Measurements from ENCODE around the gene LYRM7. TPM values are rescaled to one million over a fixed set of nuclear protein-coding genes. Genes with fewer than 3 reads are reported as not detected.

Gene LYRM7
- total and polyA plus RNA-seq, 7 donors: 5.7 to 11.8 (median 8.4) TPM

- H3K9me3 ChIP-seq: no peaks in the 10 kb centered on the region
- H3K27ac ChIP-seq: peak overlapping the region; percentile 93 to 94 (median 94)
- no peaks in the 10 kb centered on the region for H3K27me3 ChIP-seq
- H3K4me3 ChIP-seq: peak overlapping the region; percentile 64 to 82 (median 71)
- WGBS, 2 donors: 0% methylated on average over 73 of the region's 73 CpGs
- intact Hi-C loops (cut with DNase I): loop anchor here (2.0 to 10.0 kb wide), 2 partner anchors 252 to 630 kb away; partner anchors contain the start of gene FNIP1
- H3K4me1 ChIP-seq: peaks cover 0 to 24% (median 17%) of the 10 kb centered on the region in 4 donors
- TF ChIP-seq POLR2A (IDR thresholded peaks at IDR 0.05): no peak
- TF ChIP-seq POLR2AphosphoS5 (IDR thresholded peaks at IDR 0.05): peak in 1 of 4 donors; percentile 5
- TF ChIP-seq EP300 (IDR thresholded peaks at IDR 0.05): no peak
- DNase-seq: peak; percentile 86
- peaks cover 4 to 36% (median 21%) of the 10 kb centered on the region in 4 donors for H3K36me3 ChIP-seq
Observed at GRCh38 chr5:131164191-131165118, 6.3 kb upstream of the LYRM7 start.

- TF ChIP-seq POLR2AphosphoS5 (IDR thresholded peaks at IDR 0.05) (peak; percentile 92 to 96 (median 92)), CTCF (IDR thresholded peaks at IDR 0.05) (no peak), POLR2A (IDR thresholded peaks at IDR 0.05) (peak; percentile 81 to 82)
- H3K27ac ChIP-seq: peak within 1 kb of the TSS; percentile 93 to 94 (median 94)
- H3K4me3 ChIP-seq: peak within 1 kb of the TSS; percentile 64 to 82 (median 71)
- intact Hi-C loops (cut with DNase I): loop anchor here (2.0 to 10.0 kb wide), 2 partner anchors 252 to 630 kb away; partner anchors contain the start of gene FNIP1
- H3K36me3 ChIP-seq: peaks cover 4 to 28% (median 20%) of the 10 kb centered on the region in 4 donors
- peaks cover 0 to 30% (median 20%) of the 10 kb centered on the region in 4 donors for H3K4me1 ChIP-seq
- no peaks in the 10 kb centered on the region for H3K27me3 ChIP-seq
- no peaks in the 10 kb centered on the region for H3K9me3 ChIP-seq
- DNase-seq: peak; percentile 94
- 0 to 2% methylated on average over 33 of the region's 33 CpGs for WGBS, 2 donors
Observed at GRCh38 chr5:131165119-131165727, 5.5 kb upstream of the LYRM7 start, which contains the start of gene HINT1. TSS of gene HINT1 (minus strand) at chr5:131165256. CDS start at chr5:131165205, 51 bp downstream.

GRCh38 chr5:131167615-131168014, 3.1 kb upstream of the LYRM7 start:
- intact Hi-C loops (cut with DNase I): loop anchor here (2.0 to 10.0 kb wide), 2 partner anchors 627 to 1263 kb away; partner anchors contain the start of genes CHSY3 and FNIP1
- TF ChIP-seq POLR2A (IDR thresholded peaks at IDR 0.05): no peak
- no peak for TF ChIP-seq POLR2AphosphoS5 (IDR thresholded peaks at IDR 0.05)
- TF ChIP-seq CTCF (IDR thresholded peaks at IDR 0.05): no peak
- TF ChIP-seq EP300 (IDR thresholded peaks at IDR 0.05): no peak
- peaks cover 0 to 4% (median under 1%) of the 10 kb centered on the region in 4 donors for H3K36me3 ChIP-seq
- no peak overlapping the region for H3K27ac ChIP-seq
- no peaks in the 10 kb centered on the region for H3K27me3 ChIP-seq
- H3K9me3 ChIP-seq: no peaks in the 10 kb centered on the region
- H3K4me3 ChIP-seq: no peak overlapping the region
- no peak for DNase-seq
- peaks cover 0 to 40% (median 27%) of the 10 kb centered on the region in 4 donors for H3K4me1 ChIP-seq
- WGBS, 2 donors: 92 to 96% methylated on average over 5 of the region's 5 CpGs

GRCh38 chr5:131169810-131170539, 769 bp upstream of the LYRM7 start:
- Histone ChIP-seq H3K27me3 (no peaks in the 10 kb centered on the region), H3K9me3 (no peaks in the 10 kb centered on the region), H3K4me1 (peaks cover 0 to 25% (median 16%) of the 10 kb centered on the region in 4 donors), H3K27ac (peak overlapping the region; percentile 70 to 85 (median 83)), H3K4me3 (peak overlapping the region; percentile 26 to 66 (median 62)), H3K36me3 (no peaks in the 10 kb centered on the region)
- intact Hi-C loops (cut with DNase I): loop anchor here (2.0 to 10.0 kb wide), 3 partner anchors 95 to 625 kb away; partner anchors contain the start of genes CDC42SE2, FNIP1 and RAPGEF6
- 34 to 35% methylated on average over 16 of the region's 16 CpGs for WGBS, 2 donors
- TF ChIP-seq CTCF (IDR thresholded peaks at IDR 0.05): no peak
- no peak for TF ChIP-seq EP300 (IDR thresholded peaks at IDR 0.05)
- TF ChIP-seq POLR2AphosphoS5 (IDR thresholded peaks at IDR 0.05): no peak
- TF ChIP-seq POLR2A (IDR thresholded peaks at IDR 0.05): no peak
- DNase-seq: no peak
